ENCODE data around the gene RARG.

Gene RARG

GRCh38 chr12:53179687-53180219, 52.3 kb downstream of the RARG start:
- 0 out of 2 replicates have a peak, but pooled peaks have one; percentile 28 for TF ChIP-seq FOXM1 (IDR thresholded peaks at IDR 0.05; ENCODE audit: borderline replicate concordance, low read depth)
- TF ChIP-seq ZBTB7A (IDR thresholded peaks at IDR 0.05; ENCODE audit: low read depth): no peak

GRCh38 chr12:53176750-53177149, 55.3 kb downstream of the RARG start:
- TF ChIP-seq TEAD4 (IDR thresholded peaks at IDR 0.05) (no peak), FOXM1 (IDR thresholded peaks at IDR 0.05; ENCODE audit: borderline replicate concordance, low read depth) (no peak), MAX (IDR thresholded peaks at IDR 0.05) (no peak), TCF12 (IDR thresholded peaks at IDR 0.05; ENCODE audit: low read depth) (no peak), TAF1 (IDR thresholded peaks at IDR 0.05; ENCODE audit: low read depth) (no peak), YY1 (IDR thresholded peaks at IDR 0.05; ENCODE audit: low read depth) (no peak), CEBPB (IDR thresholded peaks at IDR 0.05) (no peak), ZBTB7A (IDR thresholded peaks at IDR 0.05; ENCODE audit: low read depth) (no peak), REST (IDR thresholded peaks at IDR 0.05; ENCODE audit: low read depth) (no peak), RAD21 (IDR thresholded peaks at IDR 0.05; ENCODE audit: low read depth) (no peak), CREB1 (IDR thresholded peaks at IDR 0.05; ENCODE audit: low read depth) (no peak), NFIC (IDR thresholded peaks at IDR 0.05) (no peak), EGR1 (IDR thresholded peaks at IDR 0.05) (no peak), EP300 (IDR thresholded peaks at IDR 0.05; ENCODE audit: borderline replicate concordance) (no peak), USF1 (IDR thresholded peaks at IDR 0.05) (no peak)

GRCh38 chr12:53174881-53175491, 57.0 kb downstream of the RARG start:
- peak; percentile 78 for TF ChIP-seq CEBPB (IDR thresholded peaks at IDR 0.05)
- TF ChIP-seq CREB1 (IDR thresholded peaks at IDR 0.05; ENCODE audit: low read depth): no peak
- TF ChIP-seq RAD21 (IDR thresholded peaks at IDR 0.05; ENCODE audit: low read depth): peak; percentile 56
- no peak for TF ChIP-seq YY1 (IDR thresholded peaks at IDR 0.05; ENCODE audit: low read depth)
- TF ChIP-seq EGR1 (IDR thresholded peaks at IDR 0.05): no peak
- no peak for TF ChIP-seq EP300 (IDR thresholded peaks at IDR 0.05; ENCODE audit: borderline replicate concordance)
- TF ChIP-seq FOXM1 (IDR thresholded peaks at IDR 0.05; ENCODE audit: borderline replicate concordance, low read depth): no peak
- TF ChIP-seq ZBTB7A (IDR thresholded peaks at IDR 0.05; ENCODE audit: low read depth): no peak
- TF ChIP-seq USF1 (IDR thresholded peaks at IDR 0.05): no peak

- no peak for TF ChIP-seq EP300 (IDR thresholded peaks at IDR 0.05; ENCODE audit: borderline replicate concordance)
- TF ChIP-seq ZBTB7A (IDR thresholded peaks at IDR 0.05; ENCODE audit: low read depth): no peak
- no peak for TF ChIP-seq FOXM1 (IDR thresholded peaks at IDR 0.05; ENCODE audit: borderline replicate concordance, low read depth)
- TF ChIP-seq EGR1 (IDR thresholded peaks at IDR 0.05): no peak
Observed at GRCh38 chr12:53173085-53173715, 58.8 kb downstream of the RARG start.

- TF ChIP-seq MAX (IDR thresholded peaks at IDR 0.05): no peak
- TF ChIP-seq EGR1 (IDR thresholded peaks at IDR 0.05): no peak
- no peak for TF ChIP-seq CREB1 (IDR thresholded peaks at IDR 0.05; ENCODE audit: low read depth)
- no peak for TF ChIP-seq TAF1 (IDR thresholded peaks at IDR 0.05; ENCODE audit: low read depth)
- TF ChIP-seq YY1 (IDR thresholded peaks at IDR 0.05; ENCODE audit: low read depth): no peak
- TF ChIP-seq RAD21 (IDR thresholded peaks at IDR 0.05; ENCODE audit: low read depth): no peak
- TF ChIP-seq EP300 (IDR thresholded peaks at IDR 0.05; ENCODE audit: borderline replicate concordance): no peak
Observed at GRCh38 chr12:53172352-53172751, 59.7 kb downstream of the RARG start.

- TF ChIP-seq CREB1 (IDR thresholded peaks at IDR 0.05; ENCODE audit: low read depth) (no peak), TEAD4 (IDR thresholded peaks at IDR 0.05) (no peak), MAX (IDR thresholded peaks at IDR 0.05) (no peak), EGR1 (IDR thresholded peaks at IDR 0.05) (no peak), EP300 (IDR thresholded peaks at IDR 0.05; ENCODE audit: borderline replicate concordance) (no peak), RAD21 (IDR thresholded peaks at IDR 0.05; ENCODE audit: low read depth) (no peak), TAF1 (IDR thresholded peaks at IDR 0.05; ENCODE audit: low read depth) (no peak), CEBPB (IDR thresholded peaks at IDR 0.05) (no peak), FOXM1 (IDR thresholded peaks at IDR 0.05; ENCODE audit: borderline replicate concordance, low read depth) (no peak), NFIC (IDR thresholded peaks at IDR 0.05) (no peak), TCF12 (IDR thresholded peaks at IDR 0.05; ENCODE audit: low read depth) (no peak), USF1 (IDR thresholded peaks at IDR 0.05) (no peak), YY1 (IDR thresholded peaks at IDR 0.05; ENCODE audit: low read depth) (no peak), ZBTB7A (IDR thresholded peaks at IDR 0.05; ENCODE audit: low read depth) (no peak), REST (IDR thresholded peaks at IDR 0.05; ENCODE audit: low read depth) (no peak)
Observed at GRCh38 chr12:53171725-53172329, 60.2 kb downstream of the RARG start.

Data from Ishikawa (cell line).